ENCODE data around the gene RASA1. TPM values are rescaled to one million over a fixed set of nuclear protein-coding genes. Genes with fewer than 3 reads are reported as not detected.
"Not testable (repeated sequence)": the region's sequence is repeated elsewhere in the genome, so short reads cannot be mapped to it uniquely, and the experiment has no call there.

RASA1 gene
- total and polyA plus RNA-seq, 2 donors, result 21.8 to 29.6 TPM

DNA sequence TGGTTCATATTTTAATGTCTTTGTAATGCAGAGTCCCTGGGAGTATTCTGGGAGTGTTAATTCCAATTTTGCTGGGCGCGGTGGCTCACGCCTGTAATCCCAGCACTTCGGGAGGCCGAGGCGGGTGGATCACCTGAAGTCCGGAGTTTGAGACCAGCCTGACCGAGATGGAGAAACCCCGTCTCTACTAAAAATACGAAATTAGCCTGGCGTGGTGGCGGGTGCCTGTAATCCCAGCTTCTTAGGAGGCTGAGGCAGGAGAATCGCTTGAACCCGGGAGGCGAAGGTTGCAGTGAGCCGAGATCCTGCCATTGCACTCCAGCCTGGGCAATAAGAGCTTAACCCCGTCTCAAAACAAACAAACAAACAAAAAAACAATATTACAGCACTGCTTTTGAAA, 3.2 kb downstream of the RASA1 start:
- H3K4me3 ChIP-seq (ENCODE audit: low read length in 2 of 2); H3K27me3 ChIP-seq (ENCODE audit: control insufficient read depth in 2 of 2, insufficient read depth in 1 of 2, low read length in 1 of 2); H3K27ac ChIP-seq (ENCODE audit: low read depth in 1 of 2, low read length in 1 of 2); H3K9me3 ChIP-seq (ENCODE audit: control insufficient read depth in 2 of 2, insufficient read depth in 1 of 2, low read length in 1 of 2); H3K36me3 ChIP-seq (ENCODE audit: control insufficient read depth in 2 of 2, insufficient read depth in 2 of 2, low read length in 1 of 2); DNase-seq (ENCODE audit: low read depth in 6 of 9, low spot score in 9 of 9): not testable (repeated sequence)
- 98% methylated on average over 17 of the region's 17 CpGs for whole genome bisulfite sequencing
- H3K4me1 ChIP-seq (ENCODE audit: control insufficient read depth in 2 of 2, insufficient read depth in 2 of 2, low read length in 2 of 2), result peaks cover 8 to 11% of the 10 kb centered on the region in 2 donors

DNA sequence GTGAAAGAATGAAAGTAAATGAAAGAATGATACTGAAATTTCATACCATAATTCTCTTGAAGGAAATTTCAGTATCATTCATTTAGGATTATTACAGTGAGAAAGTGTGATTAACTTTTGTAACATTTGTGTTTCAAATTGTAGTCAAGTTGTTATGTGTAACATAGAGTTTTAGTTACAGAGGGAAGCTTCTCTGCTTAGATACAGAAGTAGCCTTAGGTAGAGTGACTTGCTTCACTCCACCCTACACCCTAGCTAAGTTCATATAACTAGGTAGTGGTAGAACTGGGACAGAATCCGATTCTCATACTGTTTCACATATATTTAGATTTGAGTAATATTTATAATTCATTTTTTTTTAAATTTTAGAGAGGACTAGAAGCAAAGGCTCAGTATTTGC, 9.0 kb downstream of the RASA1 start:
- peaks cover 0 to 6% of the 10 kb centered on the region in 2 donors for H3K4me1 ChIP-seq (ENCODE audit: control insufficient read depth in 2 of 2, insufficient read depth in 2 of 2, low read length in 2 of 2)
- DNase-seq (ENCODE audit: low read depth in 6 of 9, low spot score in 9 of 9), result no peak
- 99% methylated on average over 1 of the region's 1 CpG for WGBS
- no peaks in the 10 kb centered on the region for H3K9me3 ChIP-seq (ENCODE audit: control insufficient read depth in 2 of 2, insufficient read depth in 1 of 2, low read length in 1 of 2)
- peaks cover under 1 to 9% of the 10 kb centered on the region in 2 donors for H3K36me3 ChIP-seq (ENCODE audit: control insufficient read depth in 2 of 2, insufficient read depth in 2 of 2, low read length in 1 of 2)
- H3K27ac ChIP-seq (ENCODE audit: low read depth in 1 of 2, low read length in 1 of 2), result no peak overlapping the region
- no peak overlapping the region for H3K4me3 ChIP-seq (ENCODE audit: low read length in 2 of 2)
- H3K27me3 ChIP-seq (ENCODE audit: control insufficient read depth in 2 of 2, insufficient read depth in 1 of 2, low read length in 1 of 2), result no peaks in the 10 kb centered on the region

DNA sequence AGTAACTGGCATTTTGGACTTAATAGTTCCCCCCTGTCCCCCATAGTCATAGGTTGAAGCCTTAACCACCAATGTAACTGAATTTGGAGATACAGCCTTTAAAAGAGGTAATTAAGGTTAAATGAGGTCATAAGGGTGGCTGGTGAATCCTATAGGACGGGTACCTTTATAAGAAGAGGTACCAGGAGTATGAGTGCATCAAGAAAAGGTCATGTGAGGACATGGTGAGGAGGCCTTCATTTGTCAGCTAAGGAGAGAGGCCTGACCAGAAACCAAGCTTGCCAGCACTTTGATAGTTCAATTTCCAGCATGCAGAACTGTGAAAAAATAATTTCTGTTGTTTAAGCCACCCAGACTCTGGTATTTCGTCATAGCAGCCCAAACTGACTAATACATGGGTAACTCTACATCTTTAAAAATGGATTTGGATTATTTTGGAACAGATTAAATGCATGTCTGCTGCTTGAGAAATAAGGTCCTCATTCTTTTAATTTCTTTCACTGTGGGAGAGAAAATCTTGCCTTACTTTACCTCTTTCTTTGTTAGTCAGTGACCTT, 9.7 kb downstream of the RASA1 start:
- Histone ChIP-seq H3K4me1 (ENCODE audit: control insufficient read depth in 2 of 2, insufficient read depth in 2 of 2, low read length in 2 of 2) (peaks cover 0 to 3% of the 10 kb centered on the region in 2 donors), H3K27me3 (ENCODE audit: control insufficient read depth in 2 of 2, insufficient read depth in 1 of 2, low read length in 1 of 2) (no peaks in the 10 kb centered on the region), H3K9me3 (ENCODE audit: control insufficient read depth in 2 of 2, insufficient read depth in 1 of 2, low read length in 1 of 2) (no peaks in the 10 kb centered on the region), H3K36me3 (ENCODE audit: control insufficient read depth in 2 of 2, insufficient read depth in 2 of 2, low read length in 1 of 2) (peaks cover 0 to 9% of the 10 kb centered on the region in 2 donors), H3K4me3 (ENCODE audit: low read length in 2 of 2) (no peak overlapping the region), H3K27ac (ENCODE audit: low read depth in 1 of 2, low read length in 1 of 2) (no peak overlapping the region)
- DNase-seq (ENCODE audit: low read depth in 6 of 9, low spot score in 9 of 9), result no peak
- WGBS, result 98% methylated on average over 2 of the region's 2 CpGs

DNA sequence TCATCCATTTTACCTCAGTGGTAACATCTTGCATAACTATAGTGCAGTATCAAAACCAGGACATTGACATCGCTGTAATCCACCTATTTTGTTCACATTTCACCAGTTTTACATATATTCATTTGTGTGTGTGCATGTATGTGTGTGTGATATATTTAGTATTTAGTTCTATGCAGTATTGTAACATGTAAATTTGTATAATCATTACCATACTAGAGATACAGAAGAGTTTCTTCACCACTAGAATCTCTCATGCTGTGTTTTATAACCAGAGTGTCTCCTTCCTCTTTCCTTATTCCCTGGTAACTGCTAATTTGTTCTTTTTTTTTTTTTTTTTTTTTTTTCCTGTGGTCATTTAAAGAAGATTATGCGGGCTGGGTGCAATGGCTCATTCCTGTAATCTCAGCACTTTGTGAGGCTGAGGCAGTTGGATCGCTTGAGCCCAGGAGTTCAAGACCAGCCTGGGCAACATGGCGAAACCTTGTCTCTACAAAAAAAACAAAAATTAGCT, 11.0 kb downstream of the RASA1 start:
- Histone ChIP-seq H3K4me1 (ENCODE audit: control insufficient read depth in 2 of 2, insufficient read depth in 2 of 2, low read length in 2 of 2) (peaks cover 0 to 3% of the 10 kb centered on the region in 2 donors), H3K9me3 (ENCODE audit: control insufficient read depth in 2 of 2, insufficient read depth in 1 of 2, low read length in 1 of 2) (no peaks in the 10 kb centered on the region), H3K36me3 (ENCODE audit: control insufficient read depth in 2 of 2, insufficient read depth in 2 of 2, low read length in 1 of 2) (peaks cover 0 to 9% of the 10 kb centered on the region in 2 donors), H3K27me3 (ENCODE audit: control insufficient read depth in 2 of 2, insufficient read depth in 1 of 2, low read length in 1 of 2) (no peaks in the 10 kb centered on the region), H3K27ac (ENCODE audit: low read depth in 1 of 2, low read length in 1 of 2) (no peak overlapping the region), H3K4me3 (ENCODE audit: low read length in 2 of 2) (no peak overlapping the region)
- DNase-seq (ENCODE audit: low read depth in 6 of 9, low spot score in 9 of 9), result no peak
- whole genome bisulfite sequencing, result 98% methylated on average over 4 of the region's 4 CpGs

DNA sequence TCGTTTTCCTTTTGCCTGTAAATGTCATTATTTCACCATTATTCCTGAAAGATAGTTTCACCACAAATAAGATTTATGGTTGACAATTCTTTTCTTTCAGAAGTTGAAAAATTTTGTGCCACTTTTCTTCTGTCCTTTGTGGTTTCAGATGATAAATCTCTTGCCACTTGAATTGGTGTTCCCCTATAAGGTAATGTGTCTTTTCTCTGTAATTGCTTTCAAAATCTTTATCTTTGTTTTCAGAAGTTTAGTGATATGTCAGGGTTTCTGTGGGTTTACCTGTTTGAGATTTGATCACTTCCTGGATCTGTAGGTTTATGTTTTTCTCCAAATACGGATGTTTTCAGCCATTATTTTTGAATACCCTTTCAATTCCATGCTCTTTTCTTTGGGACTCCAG, 14.6 kb downstream of the RASA1 start:
- H3K9me3 ChIP-seq (ENCODE audit: control insufficient read depth in 2 of 2, insufficient read depth in 1 of 2, low read length in 1 of 2), result no peaks in the 10 kb centered on the region
- no peak overlapping the region for H3K4me3 ChIP-seq (ENCODE audit: low read length in 2 of 2)
- peaks cover 0 to 9% of the 10 kb centered on the region in 2 donors for H3K36me3 ChIP-seq (ENCODE audit: control insufficient read depth in 2 of 2, insufficient read depth in 2 of 2, low read length in 1 of 2)
- 11% methylated on average over 2 of the region's 2 CpGs for WGBS
- DNase-seq (ENCODE audit: low read depth in 6 of 9, low spot score in 9 of 9), result peak in 2 of 9 donors; percentile 18 to 47
- no peaks in the 10 kb centered on the region for H3K4me1 ChIP-seq (ENCODE audit: control insufficient read depth in 2 of 2, insufficient read depth in 2 of 2, low read length in 2 of 2)
- H3K27me3 ChIP-seq (ENCODE audit: control insufficient read depth in 2 of 2, insufficient read depth in 1 of 2, low read length in 1 of 2), result no peaks in the 10 kb centered on the region
- peak overlapping the region in 1 of 2 donors; percentile 14 for H3K27ac ChIP-seq (ENCODE audit: low read depth in 1 of 2, low read length in 1 of 2)

DNA sequence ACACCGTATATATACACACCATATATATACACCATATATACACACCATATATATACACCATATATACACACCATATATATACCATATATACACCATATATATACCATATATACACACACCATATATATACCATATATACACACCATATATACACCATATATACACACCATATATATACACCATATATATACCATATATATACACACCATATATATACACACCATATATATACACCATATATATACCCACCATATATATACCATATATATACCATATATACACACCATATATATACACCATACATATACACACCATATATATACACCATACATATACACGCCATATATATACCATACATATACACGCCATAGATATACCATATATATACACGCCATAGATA, 19.6 kb downstream of the RASA1 start:
- not testable (repeated sequence) for H3K4me3 ChIP-seq (ENCODE audit: low read length in 2 of 2); H3K4me1 ChIP-seq (ENCODE audit: control insufficient read depth in 2 of 2, insufficient read depth in 2 of 2, low read length in 2 of 2); H3K27ac ChIP-seq (ENCODE audit: low read depth in 1 of 2, low read length in 1 of 2); H3K9me3 ChIP-seq (ENCODE audit: control insufficient read depth in 2 of 2, insufficient read depth in 1 of 2, low read length in 1 of 2); H3K27me3 ChIP-seq (ENCODE audit: control insufficient read depth in 2 of 2, insufficient read depth in 1 of 2, low read length in 1 of 2); DNase-seq (ENCODE audit: low read depth in 6 of 9, low spot score in 9 of 9)
- WGBS, result 98% methylated on average over 4 of the region's 4 CpGs
- peaks cover 0 to 13% of the 10 kb centered on the region in 2 donors for H3K36me3 ChIP-seq (ENCODE audit: control insufficient read depth in 2 of 2, insufficient read depth in 2 of 2, low read length in 1 of 2)

DNA sequence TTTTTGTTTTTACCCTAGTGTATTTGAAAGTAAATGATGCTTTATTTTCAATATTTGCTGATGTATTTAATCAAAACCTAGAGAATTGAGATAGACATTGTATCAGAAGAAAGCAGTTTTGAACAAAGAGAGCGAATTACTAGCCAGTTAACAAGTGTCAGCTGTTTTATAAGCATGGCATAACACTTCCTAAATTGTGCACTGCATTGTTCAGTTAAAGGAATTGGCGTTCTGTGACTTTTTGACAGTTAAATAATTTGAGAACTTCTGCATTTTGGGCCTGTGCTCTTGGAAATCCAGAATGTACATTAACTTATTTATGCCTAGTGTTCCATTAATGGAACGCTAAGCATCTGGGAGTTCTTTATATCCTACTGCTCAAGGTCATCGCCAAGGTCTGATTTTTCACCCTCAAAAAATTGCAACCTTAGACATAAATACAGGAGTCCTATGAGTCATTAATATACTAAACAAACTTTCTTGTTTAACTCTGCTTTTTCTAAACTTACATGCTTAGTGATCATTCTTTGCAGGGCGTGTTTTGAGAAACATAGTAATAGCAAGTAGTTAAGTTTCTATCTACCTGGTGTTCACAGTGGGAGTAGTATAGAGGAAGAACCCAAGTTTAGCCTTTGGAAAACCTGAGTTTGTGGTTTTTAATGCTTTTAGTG, 31.1 kb downstream of the RASA1 start:
- H3K27ac ChIP-seq (ENCODE audit: low read depth in 1 of 2, low read length in 1 of 2), result no peak overlapping the region
- H3K4me1 ChIP-seq (ENCODE audit: control insufficient read depth in 2 of 2, insufficient read depth in 2 of 2, low read length in 2 of 2), result peaks cover 8 to 9% of the 10 kb centered on the region in 2 donors
- H3K9me3 ChIP-seq (ENCODE audit: control insufficient read depth in 2 of 2, insufficient read depth in 1 of 2, low read length in 1 of 2), result no peaks in the 10 kb centered on the region
- H3K4me3 ChIP-seq (ENCODE audit: low read length in 2 of 2), result no peak overlapping the region
- WGBS, result 76% methylated on average over 5 of the region's 5 CpGs
- H3K27me3 ChIP-seq (ENCODE audit: control insufficient read depth in 2 of 2, insufficient read depth in 1 of 2, low read length in 1 of 2), result no peaks in the 10 kb centered on the region
- no peaks in the 10 kb centered on the region for H3K36me3 ChIP-seq (ENCODE audit: control insufficient read depth in 2 of 2, insufficient read depth in 2 of 2, low read length in 1 of 2)
- DNase-seq (ENCODE audit: low read depth in 6 of 9, low spot score in 9 of 9), result no peak

DNA sequence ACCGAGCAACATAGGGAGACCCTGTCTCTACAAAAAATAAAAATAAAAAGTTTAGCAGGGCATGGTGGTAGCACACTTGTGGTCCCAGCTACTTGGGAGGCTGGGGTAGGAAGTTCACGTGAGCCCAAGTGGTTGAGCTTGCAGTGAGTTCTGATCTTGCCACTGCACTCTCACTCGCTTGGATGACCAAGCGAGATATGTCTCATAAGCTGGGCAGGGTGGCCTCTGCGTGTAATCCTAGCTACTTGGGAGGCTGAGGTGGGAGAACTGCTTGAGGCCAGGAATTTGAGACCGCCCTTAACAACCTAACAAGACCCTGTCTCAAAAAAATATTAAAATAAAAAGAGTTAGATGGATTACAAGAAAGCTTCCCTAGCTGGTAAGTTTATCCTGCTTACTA, 32.5 kb downstream of the RASA1 start:
- Histone ChIP-seq H3K27ac (ENCODE audit: low read depth in 1 of 2, low read length in 1 of 2) (no peak overlapping the region), H3K4me3 (ENCODE audit: low read length in 2 of 2) (no peak overlapping the region), H3K9me3 (ENCODE audit: control insufficient read depth in 2 of 2, insufficient read depth in 1 of 2, low read length in 1 of 2) (no peaks in the 10 kb centered on the region), H3K36me3 (ENCODE audit: control insufficient read depth in 2 of 2, insufficient read depth in 2 of 2, low read length in 1 of 2) (peaks cover 5 to 6% of the 10 kb centered on the region in 2 donors), H3K27me3 (ENCODE audit: control insufficient read depth in 2 of 2, insufficient read depth in 1 of 2, low read length in 1 of 2) (no peaks in the 10 kb centered on the region), H3K4me1 (ENCODE audit: control insufficient read depth in 2 of 2, insufficient read depth in 2 of 2, low read length in 2 of 2) (peaks cover 8 to 9% of the 10 kb centered on the region in 2 donors)
- 98% methylated on average over 6 of the region's 6 CpGs for WGBS
- DNase-seq (ENCODE audit: low read depth in 6 of 9, low spot score in 9 of 9), result no peak

DNA sequence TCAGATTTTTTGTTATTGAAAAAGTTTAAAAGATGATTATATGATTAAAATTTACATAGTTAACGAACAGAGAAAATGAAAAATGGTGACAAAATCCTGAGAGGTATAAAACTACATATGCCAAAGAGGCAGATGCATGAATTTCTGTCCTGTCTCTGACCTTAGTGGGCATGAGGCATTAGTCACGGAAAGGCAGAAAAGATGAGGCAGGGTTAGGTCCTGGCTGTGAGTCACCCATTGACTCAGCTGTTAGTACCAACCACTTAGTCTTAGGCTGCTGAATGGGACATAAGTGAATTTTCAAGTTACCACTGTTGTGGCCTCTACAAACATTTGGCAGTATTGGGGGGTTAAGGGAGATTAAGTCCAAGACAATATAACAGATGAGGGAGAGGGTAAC, 33.1 kb downstream of the RASA1 start:
- no peaks in the 10 kb centered on the region for H3K9me3 ChIP-seq (ENCODE audit: control insufficient read depth in 2 of 2, insufficient read depth in 1 of 2, low read length in 1 of 2)
- H3K27ac ChIP-seq (ENCODE audit: low read depth in 1 of 2, low read length in 1 of 2), result no peak overlapping the region
- H3K4me1 ChIP-seq (ENCODE audit: control insufficient read depth in 2 of 2, insufficient read depth in 2 of 2, low read length in 2 of 2), result peaks cover 8 to 9% of the 10 kb centered on the region in 2 donors
- no peak overlapping the region for H3K4me3 ChIP-seq (ENCODE audit: low read length in 2 of 2)
- H3K27me3 ChIP-seq (ENCODE audit: control insufficient read depth in 2 of 2, insufficient read depth in 1 of 2, low read length in 1 of 2), result no peaks in the 10 kb centered on the region
- 98% methylated on average over 2 of the region's 2 CpGs for WGBS
- no peak for DNase-seq (ENCODE audit: low read depth in 6 of 9, low spot score in 9 of 9)
- H3K36me3 ChIP-seq (ENCODE audit: control insufficient read depth in 2 of 2, insufficient read depth in 2 of 2, low read length in 1 of 2), result peaks cover 10 to 11% of the 10 kb centered on the region in 2 donors

All from thymus (tissue), 11 donors.